ENCODE data around the gene GAS7.

Gene GAS7

DNA sequence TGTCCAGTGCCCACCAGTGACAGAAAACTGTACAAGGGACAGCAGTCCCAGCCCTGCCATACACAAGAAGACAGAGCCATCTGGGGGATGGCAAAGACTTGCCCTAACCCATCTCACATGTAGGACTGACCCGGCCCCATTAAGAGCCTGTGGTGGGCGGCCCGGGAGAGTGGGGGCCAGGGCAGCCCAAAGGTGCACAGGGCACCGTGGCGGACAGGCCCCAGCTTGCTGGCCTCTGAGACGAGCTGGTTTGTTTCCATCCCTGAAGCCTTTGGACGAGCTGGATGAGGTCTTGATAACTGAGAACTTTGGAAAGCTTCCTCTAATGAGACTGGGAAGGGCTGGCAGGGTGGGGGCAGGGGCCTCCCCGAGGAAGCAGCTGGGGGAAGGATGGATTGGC, 282.3 kb downstream of the GAS7 start:
- DNase-seq (ENCODE audit: low read depth in 2 of 2): no peak

- no peak for DNase-seq (ENCODE audit: low read depth in 2 of 2)
Measured at GRCh38 chr17:9913476-9913875, 284.9 kb downstream of the GAS7 start.

DNA sequence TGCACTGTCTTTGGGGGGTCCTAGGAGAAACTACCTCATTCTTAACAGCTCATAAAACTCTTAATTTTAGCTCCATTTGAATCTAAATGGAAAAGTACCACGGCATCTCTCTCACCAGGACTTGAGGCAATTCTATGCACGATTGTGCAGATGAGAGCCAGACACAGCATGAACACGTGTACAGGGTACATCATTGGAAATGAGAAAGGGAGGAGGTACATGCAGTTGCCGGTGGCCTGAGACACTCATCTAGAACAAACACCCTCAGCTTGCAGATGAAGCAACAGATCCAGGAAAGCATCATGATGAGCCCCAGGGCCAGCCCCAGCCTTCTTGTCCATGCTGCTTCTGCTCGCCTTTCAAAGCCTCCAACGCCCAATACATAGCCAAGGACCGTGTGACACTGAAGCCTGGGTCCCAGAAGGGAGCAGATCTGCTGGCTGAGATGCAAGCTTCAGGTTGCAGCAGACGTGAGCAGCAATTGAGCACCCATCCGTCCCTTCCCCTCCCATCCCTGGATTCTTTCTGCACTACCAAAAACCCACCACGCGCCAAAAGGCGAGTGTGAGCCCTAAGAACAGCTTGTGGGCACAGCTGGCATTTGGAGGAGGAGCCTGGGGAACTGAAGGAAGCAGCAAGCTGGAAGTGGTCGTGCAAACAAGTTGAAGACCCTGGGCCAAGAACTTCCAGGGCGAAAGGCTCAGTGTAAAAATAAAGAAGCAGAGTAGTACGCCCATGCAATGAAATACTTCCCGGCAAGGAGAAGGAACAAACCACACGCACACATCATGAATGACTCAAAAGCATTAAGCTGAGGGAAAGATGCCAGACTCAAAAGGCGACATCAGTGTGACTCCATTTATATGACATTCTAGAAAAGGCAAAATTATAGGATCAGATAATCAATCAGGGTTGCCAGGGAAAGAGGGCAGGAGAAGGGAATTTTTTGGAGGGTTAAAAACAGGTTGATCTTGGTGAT, 286.0 kb downstream of the GAS7 start:
- DNase-seq (ENCODE audit: low read depth in 2 of 2): no peak

DNA sequence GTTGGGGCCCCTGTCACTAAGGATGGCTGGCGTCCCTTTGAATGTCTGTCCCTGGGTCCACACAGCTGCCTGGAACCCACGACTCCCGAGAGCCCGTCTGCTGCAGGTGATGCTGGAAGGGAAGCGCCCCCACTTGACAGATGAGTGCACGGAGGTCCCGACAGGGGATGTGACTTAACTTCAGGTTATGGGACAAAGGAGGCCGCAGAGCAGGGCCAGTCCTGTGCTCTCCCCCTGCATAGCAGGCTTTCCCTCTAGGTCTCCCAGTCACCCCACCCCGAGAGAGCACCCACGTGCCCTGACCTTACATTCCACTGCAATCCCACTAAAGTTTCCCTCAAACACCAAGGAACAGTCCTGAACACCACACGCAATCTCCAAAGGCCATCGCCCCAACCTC, 287.3 kb downstream of the GAS7 start:
- DNase-seq (ENCODE audit: low read depth in 2 of 2): no peak

- no peak for DNase-seq (ENCODE audit: low read depth in 2 of 2)
Measured at GRCh38 chr17:9908649-9909042, 289.8 kb downstream of the GAS7 start.

DNA sequence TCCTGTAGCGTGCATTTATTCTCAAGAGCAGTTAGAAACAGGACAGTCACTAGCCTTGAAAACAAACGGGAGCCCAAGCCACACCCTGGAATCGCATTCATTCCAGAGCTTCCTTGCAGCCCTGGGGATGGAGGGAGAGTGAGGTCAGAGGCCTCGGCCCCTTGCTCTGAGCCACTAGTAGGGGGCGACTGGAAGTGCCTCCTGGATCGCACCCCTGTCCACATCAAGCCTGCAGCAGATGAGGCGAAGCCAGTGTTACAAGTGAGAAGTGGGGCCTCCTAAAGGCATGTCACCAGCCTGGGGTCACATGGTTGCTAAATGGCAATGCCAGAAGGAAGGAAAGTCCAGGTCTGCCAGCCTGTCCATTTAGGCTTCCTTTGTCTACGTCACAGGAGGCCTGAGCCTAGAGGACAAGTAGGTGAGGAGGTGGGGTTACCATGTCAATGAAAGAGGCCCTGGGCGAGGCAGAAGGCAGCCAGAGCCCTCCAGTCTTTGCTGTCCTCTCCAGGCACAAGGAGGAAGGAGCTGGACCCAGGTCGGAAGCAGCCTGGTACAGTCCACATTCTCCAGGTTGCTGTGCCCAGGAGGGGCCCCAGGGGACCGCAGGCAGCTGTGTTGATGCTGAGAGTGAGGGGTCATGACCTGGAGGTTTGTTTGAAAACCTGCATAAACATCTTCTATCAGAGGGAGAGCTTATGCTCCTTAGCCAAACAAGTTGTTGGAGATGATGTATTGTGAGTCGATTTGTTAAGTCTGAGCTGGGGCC, 290.3 kb downstream of the GAS7 start:
- no peak for DNase-seq (ENCODE audit: low read depth in 2 of 2)

DNA sequence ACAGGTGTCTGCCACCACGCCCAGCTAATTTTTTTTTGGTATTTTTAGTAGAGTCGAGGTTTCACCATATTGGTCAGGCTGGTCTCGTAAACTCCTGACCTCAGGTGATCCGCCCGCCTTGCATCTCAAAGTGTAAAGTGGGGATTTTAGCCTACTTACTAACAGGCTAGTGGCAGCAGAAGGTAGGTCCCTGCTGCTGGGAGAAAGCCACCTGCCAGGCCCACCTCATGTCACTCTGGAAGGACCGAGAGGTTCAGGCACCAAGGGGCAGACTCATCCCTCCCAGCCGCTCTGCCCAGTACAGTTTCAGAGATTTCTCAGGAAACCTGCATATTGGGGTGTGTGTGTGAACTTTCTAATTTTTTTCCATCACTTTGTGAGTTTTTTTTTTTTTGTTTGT, 291.3 kb downstream of the GAS7 start:
- no peak for DNase-seq (ENCODE audit: low read depth in 2 of 2)

DNA sequence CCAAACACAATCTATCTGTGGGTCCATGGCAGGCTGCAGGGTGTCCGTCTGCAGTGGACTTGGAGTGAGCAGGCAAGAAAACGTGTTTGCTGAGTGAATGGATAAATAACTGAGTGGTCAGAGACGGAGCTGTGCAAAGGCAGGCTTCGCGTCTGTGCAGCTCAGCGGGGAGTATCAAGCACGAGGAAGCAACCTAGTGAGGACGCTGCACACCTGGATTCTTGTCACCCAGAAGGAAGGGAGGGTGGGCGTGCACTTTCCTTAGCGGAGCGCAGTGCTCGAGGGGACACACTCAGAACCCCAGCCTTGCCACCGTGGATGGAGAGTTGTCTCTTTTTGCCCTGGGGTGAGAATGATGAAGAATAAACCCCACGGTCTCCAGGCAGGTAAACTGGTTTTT, 291.8 kb downstream of the GAS7 start:
- no peak for DNase-seq (ENCODE audit: low read depth in 2 of 2)

DNA sequence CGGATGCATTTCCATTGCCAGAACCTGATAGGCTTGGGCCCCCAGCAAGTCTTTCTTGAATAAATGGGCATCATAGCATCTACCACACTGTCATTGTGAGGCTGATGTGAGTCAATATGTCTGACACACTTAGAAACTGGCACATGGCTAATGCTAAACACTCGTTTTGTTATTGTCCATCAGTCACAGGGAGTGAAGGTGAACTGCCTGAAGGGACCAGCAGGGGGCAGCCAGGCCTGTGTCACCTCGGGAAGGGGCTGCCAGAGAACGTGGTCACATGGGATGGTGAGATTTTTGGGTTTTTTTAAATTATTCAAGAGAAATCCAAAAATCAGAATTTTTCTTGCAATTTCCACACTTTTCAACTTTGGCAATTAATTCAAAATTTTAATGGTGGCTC, 292.5 kb downstream of the GAS7 start:
- no peak for DNase-seq (ENCODE audit: low read depth in 2 of 2)

DNA sequence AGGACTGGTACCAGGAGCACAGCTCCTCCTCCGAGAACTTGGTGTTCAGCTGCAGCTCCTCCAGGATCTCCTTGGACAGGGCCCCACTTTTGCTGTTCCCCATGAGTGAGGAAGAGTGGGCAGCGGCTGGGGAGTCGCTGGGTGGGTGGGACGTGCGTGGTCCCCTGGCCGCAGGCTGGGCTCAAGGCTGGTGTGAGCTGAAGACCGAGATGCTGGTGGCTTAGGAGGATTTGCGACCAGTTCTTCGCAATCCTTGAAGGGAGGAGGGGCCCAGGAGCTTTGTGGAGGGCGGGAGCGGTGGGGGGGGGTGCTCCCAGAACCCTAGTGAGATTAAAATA, 293.4 kb downstream of the GAS7 start, which contains the start of gene RCVRN:
Gene RCVRN (minus strand): TSS at position 194 of the 338 bp plus-strand sequence. CDS start 91 bp downstream, at position 103.
- no peak for DNase-seq (ENCODE audit: low read depth in 2 of 2)

- no peak for DNase-seq (ENCODE audit: low read depth in 2 of 2)
Measured at GRCh38 chr17:9904277-9905077, 293.9 kb downstream of the GAS7 start.

- DNase-seq (ENCODE audit: low read depth in 2 of 2): no peak
Measured at GRCh38 chr17:9902120-9902519, 296.3 kb downstream of the GAS7 start.

- DNase-seq (ENCODE audit: low read depth in 2 of 2): no peak
Measured at GRCh38 chr17:9900784-9901183, 297.6 kb downstream of the GAS7 start.

GRCh38 chr17:9900044-9900594, 298.3 kb downstream of the GAS7 start:
- DNase-seq (ENCODE audit: low read depth in 2 of 2): no peak

DNA sequence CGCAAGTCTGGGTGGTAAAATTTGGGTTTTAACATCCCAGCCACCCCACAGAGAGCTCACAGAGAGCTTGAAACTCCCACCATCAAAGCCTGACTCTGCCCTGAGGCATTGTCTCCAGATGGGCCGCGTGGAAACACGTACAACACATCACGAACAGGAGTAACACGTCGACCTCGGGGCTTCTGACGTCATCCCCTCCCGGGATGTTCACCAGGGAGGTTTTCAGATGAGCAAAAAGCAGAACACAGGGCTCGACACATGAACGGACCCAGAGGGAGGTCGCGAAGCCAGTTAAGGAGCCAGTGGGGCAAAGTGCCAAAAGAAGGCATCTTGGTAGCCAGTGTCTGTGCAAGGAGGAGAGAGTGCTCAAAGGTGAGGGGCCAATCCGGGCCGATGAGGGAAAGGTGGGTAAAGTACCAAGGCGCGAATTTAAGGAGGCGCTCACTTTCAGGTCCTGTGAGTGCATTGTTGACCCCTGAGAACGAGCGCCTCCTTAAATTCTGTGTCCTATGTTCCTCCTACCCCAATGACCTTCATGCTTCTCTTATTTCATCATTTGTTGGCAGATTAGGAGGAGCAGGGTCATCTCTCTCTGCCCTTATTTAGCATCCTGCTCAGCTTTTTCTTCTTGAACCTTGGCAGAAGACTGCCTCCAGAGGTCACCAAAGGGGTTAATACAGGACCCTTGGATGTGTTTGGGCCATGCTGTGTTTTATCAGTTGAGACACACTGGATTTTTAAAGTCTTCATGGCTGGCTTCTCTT, 298.9 kb downstream of the GAS7 start:
- no peak for DNase-seq (ENCODE audit: low read depth in 2 of 2)

- no peak for DNase-seq (ENCODE audit: low read depth in 2 of 2)
Measured at GRCh38 chr17:9898812-9899211, 299.6 kb downstream of the GAS7 start.

DNA sequence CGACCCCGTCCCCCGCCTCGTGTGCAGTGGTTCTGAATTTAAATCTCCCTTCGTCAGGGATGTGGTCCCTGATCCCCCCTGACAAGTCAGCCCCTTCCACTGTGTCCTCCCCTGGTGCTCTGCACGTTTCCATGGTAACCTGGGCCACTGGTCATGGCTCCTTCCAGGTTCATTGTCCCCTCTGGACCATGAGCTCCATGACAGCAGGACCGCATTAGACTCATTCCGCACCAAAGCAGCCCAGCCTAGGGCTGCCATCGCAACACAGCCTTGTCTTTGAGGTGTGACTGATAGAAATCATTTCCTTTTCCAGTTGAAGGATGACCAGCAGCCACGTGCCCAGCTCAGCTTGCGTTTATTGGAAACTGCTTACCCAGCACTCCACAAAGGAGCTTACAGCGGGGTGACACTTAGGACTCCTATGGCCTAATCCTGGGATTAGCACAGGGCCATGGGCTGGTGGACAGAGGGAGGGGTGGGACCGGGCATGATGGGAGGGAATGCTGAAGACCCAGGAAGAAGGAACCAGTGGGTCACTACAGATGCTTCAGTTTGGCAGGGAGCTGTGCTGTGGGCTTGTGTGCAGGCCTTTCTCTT, 300.9 kb downstream of the GAS7 start:
- DNase-seq (ENCODE audit: low read depth in 2 of 2): no peak

DNA sequence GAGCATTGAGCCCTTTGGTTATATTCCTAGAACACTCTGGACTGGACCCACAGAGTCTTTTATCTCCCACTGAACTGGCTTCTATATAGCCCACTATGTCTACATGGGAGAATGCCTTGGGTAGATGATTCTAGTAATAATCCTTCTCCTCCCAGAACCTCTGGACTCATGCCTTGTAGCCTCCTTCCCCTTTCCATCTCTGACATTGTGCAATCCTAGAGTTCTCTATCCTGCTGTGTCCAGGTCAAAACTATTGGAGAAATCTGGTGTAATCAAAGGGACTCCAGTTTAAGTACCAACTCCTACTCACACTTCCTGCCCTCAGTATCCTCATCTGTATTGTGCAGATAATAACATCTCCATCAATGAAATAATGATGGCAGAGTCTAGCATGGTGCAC, 302.5 kb downstream of the GAS7 start:
- no peak for DNase-seq (ENCODE audit: low read depth in 2 of 2)

- no peak for DNase-seq (ENCODE audit: low read depth in 2 of 2)
Measured at GRCh38 chr17:9894231-9894630, 304.2 kb downstream of the GAS7 start.

DNA sequence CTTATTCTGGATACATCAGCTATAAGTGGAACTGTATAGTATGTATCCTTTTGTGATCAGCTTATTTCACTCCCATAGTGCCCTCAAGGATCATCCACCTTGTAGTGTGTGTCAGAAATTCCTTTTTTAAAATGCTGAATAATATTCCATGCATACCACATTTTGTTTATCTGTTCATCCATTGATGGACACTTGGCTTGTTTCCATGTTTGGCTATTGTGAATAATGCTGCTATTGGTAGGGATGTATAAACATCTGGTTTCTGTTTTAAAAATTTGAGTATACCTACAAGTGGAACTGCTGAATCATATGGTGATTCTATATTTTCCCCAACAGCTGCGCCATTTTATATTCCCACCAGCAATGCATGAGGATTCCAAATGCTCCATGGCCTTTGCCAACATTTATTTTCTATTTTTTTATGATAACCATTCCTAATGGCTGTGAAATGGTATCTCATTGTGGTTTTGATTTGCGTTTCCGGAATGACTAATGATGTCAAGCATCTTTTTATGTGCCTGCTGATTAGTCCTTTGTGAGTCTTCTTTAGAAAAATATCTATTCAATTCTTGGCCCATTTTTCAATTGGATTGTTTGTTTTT, 304.9 kb downstream of the GAS7 start:
- no peak for DNase-seq (ENCODE audit: low read depth in 2 of 2)
